ENCODE measurements around the gene KATNB1.
"Not testable (repeated sequence)": the region's sequence is repeated elsewhere in the genome, so short reads cannot be mapped to it uniquely, and the experiment has no call there.

The KATNB1 gene

GRCh38 chr16:57773019-57773418, 37.4 kb downstream of the KATNB1 start:
- H3K9ac ChIP-seq (ENCODE audit: low read depth, low read length) = no peak overlapping the region
- no peaks in the 10 kb centered on the region for H3K9me3 ChIP-seq (replicated peaks; ENCODE audit: low read length)
- no peaks in the 10 kb centered on the region for H3K4me1 ChIP-seq (ENCODE audit: control insufficient read depth, insufficient read depth, low read length)
- H3K4me2 ChIP-seq (ENCODE audit: low read length) = no peak overlapping the region
- no peaks in the 10 kb centered on the region for H3K27me3 ChIP-seq (ENCODE audit: control insufficient read depth, insufficient read depth, low read length)
- H3K36me3 ChIP-seq (ENCODE audit: insufficient read depth, low read length) = peaks cover 59% of the 10 kb centered on the region
- H3K4me3 ChIP-seq (ENCODE audit: low read length) = no peak overlapping the region

- Histone ChIP-seq H3K36me3 (ENCODE audit: insufficient read depth, low read length) (peaks cover 63% of the 10 kb centered on the region), H3K9me3 (replicated peaks; ENCODE audit: low read length) (no peaks in the 10 kb centered on the region), H3K4me1 (ENCODE audit: control insufficient read depth, insufficient read depth, low read length) (no peaks in the 10 kb centered on the region), H3K9ac (ENCODE audit: low read depth, low read length) (no peak overlapping the region), H3K4me3 (ENCODE audit: low read length) (no peak overlapping the region), H3K27me3 (ENCODE audit: control insufficient read depth, insufficient read depth, low read length) (no peaks in the 10 kb centered on the region), H3K4me2 (ENCODE audit: low read length) (no peak overlapping the region)
Measured at GRCh38 chr16:57773655-57774295, 38.2 kb downstream of the KATNB1 start.

- Histone ChIP-seq H3K36me3 (ENCODE audit: insufficient read depth, low read length) (peaks cover 59% of the 10 kb centered on the region), H3K4me3 (ENCODE audit: low read length) (no peak overlapping the region), H3K27me3 (ENCODE audit: control insufficient read depth, insufficient read depth, low read length) (no peaks in the 10 kb centered on the region), H3K4me2 (ENCODE audit: low read length) (no peak overlapping the region), H3K4me1 (ENCODE audit: control insufficient read depth, insufficient read depth, low read length) (no peaks in the 10 kb centered on the region), H3K9ac (ENCODE audit: low read depth, low read length) (no peak overlapping the region), H3K9me3 (replicated peaks; ENCODE audit: low read length) (no peaks in the 10 kb centered on the region)
Measured at GRCh38 chr16:57774705-57775285, 39.2 kb downstream of the KATNB1 start.

GRCh38 chr16:57775661-57776469, 40.3 kb downstream of the KATNB1 start:
- no peak overlapping the region for H3K4me2 ChIP-seq (ENCODE audit: low read length)
- H3K27me3 ChIP-seq (ENCODE audit: control insufficient read depth, insufficient read depth, low read length) = no peaks in the 10 kb centered on the region
- no peak overlapping the region for H3K4me3 ChIP-seq (ENCODE audit: low read length)
- H3K4me1 ChIP-seq (ENCODE audit: control insufficient read depth, insufficient read depth, low read length) = no peaks in the 10 kb centered on the region
- H3K36me3 ChIP-seq (ENCODE audit: insufficient read depth, low read length) = peaks cover 48% of the 10 kb centered on the region
- no peaks in the 10 kb centered on the region for H3K9me3 ChIP-seq (replicated peaks; ENCODE audit: low read length)
- H3K9ac ChIP-seq (ENCODE audit: low read depth, low read length) = no peak overlapping the region

- Histone ChIP-seq H3K36me3 (ENCODE audit: insufficient read depth, low read length) (peaks cover 42% of the 10 kb centered on the region), H3K4me3 (ENCODE audit: low read length) (no peak overlapping the region), H3K4me2 (ENCODE audit: low read length) (no peak overlapping the region), H3K4me1 (ENCODE audit: control insufficient read depth, insufficient read depth, low read length) (peaks cover 9% of the 10 kb centered on the region), H3K9ac (ENCODE audit: low read depth, low read length) (no peak overlapping the region), H3K27me3 (ENCODE audit: control insufficient read depth, insufficient read depth, low read length) (no peaks in the 10 kb centered on the region), H3K9me3 (replicated peaks; ENCODE audit: low read length) (no peaks in the 10 kb centered on the region)
Measured at GRCh38 chr16:57778658-57779057, 43.1 kb downstream of the KATNB1 start.

GRCh38 chr16:57779836-57780235, 44.3 kb downstream of the KATNB1 start:
- not testable (repeated sequence) for H3K27me3 ChIP-seq (ENCODE audit: control insufficient read depth, insufficient read depth, low read length); H3K9me3 ChIP-seq (replicated peaks; ENCODE audit: low read length); H3K4me1 ChIP-seq (ENCODE audit: control insufficient read depth, insufficient read depth, low read length); H3K9ac ChIP-seq (ENCODE audit: low read depth, low read length); H3K4me2 ChIP-seq (ENCODE audit: low read length); H3K4me3 ChIP-seq (ENCODE audit: low read length)
- peaks cover 48% of the 10 kb centered on the region for H3K36me3 ChIP-seq (ENCODE audit: insufficient read depth, low read length)

GRCh38 chr16:57781349-57781740, 45.8 kb downstream of the KATNB1 start:
- H3K4me1 ChIP-seq (ENCODE audit: control insufficient read depth, insufficient read depth, low read length) = peaks cover 9% of the 10 kb centered on the region
- H3K27me3 ChIP-seq (ENCODE audit: control insufficient read depth, insufficient read depth, low read length) = no peaks in the 10 kb centered on the region
- H3K4me2 ChIP-seq (ENCODE audit: low read length) = no peak overlapping the region
- H3K9ac ChIP-seq (ENCODE audit: low read depth, low read length) = no peak overlapping the region
- H3K9me3 ChIP-seq (replicated peaks; ENCODE audit: low read length) = no peaks in the 10 kb centered on the region
- no peak overlapping the region for H3K4me3 ChIP-seq (ENCODE audit: low read length)
- H3K36me3 ChIP-seq (ENCODE audit: insufficient read depth, low read length) = peaks cover 39% of the 10 kb centered on the region

- H3K9me3 ChIP-seq (replicated peaks; ENCODE audit: low read length) = no peaks in the 10 kb centered on the region
- H3K36me3 ChIP-seq (ENCODE audit: insufficient read depth, low read length) = peaks cover 36% of the 10 kb centered on the region
- H3K4me3 ChIP-seq (ENCODE audit: low read length) = no peak overlapping the region
- no peaks in the 10 kb centered on the region for H3K27me3 ChIP-seq (ENCODE audit: control insufficient read depth, insufficient read depth, low read length)
- peaks cover 9% of the 10 kb centered on the region for H3K4me1 ChIP-seq (ENCODE audit: control insufficient read depth, insufficient read depth, low read length)
- no peak overlapping the region for H3K4me2 ChIP-seq (ENCODE audit: low read length)
- no peak overlapping the region for H3K9ac ChIP-seq (ENCODE audit: low read depth, low read length)
Measured at GRCh38 chr16:57781741-57782606, 46.4 kb downstream of the KATNB1 start.

GRCh38 chr16:57782607-57783055, 47.1 kb downstream of the KATNB1 start:
- H3K4me3 ChIP-seq (ENCODE audit: low read length); H3K4me2 ChIP-seq (ENCODE audit: low read length); H3K4me1 ChIP-seq (ENCODE audit: control insufficient read depth, insufficient read depth, low read length); H3K9ac ChIP-seq (ENCODE audit: low read depth, low read length); H3K27me3 ChIP-seq (ENCODE audit: control insufficient read depth, insufficient read depth, low read length); H3K9me3 ChIP-seq (replicated peaks; ENCODE audit: low read length): not testable (repeated sequence)
- peaks cover 40% of the 10 kb centered on the region for H3K36me3 ChIP-seq (ENCODE audit: insufficient read depth, low read length)

GRCh38 chr16:57783116-57783515, 47.5 kb downstream of the KATNB1 start:
- Histone ChIP-seq H3K9me3 (replicated peaks; ENCODE audit: low read length) (no peaks in the 10 kb centered on the region), H3K4me1 (ENCODE audit: control insufficient read depth, insufficient read depth, low read length) (peaks cover 9% of the 10 kb centered on the region), H3K9ac (ENCODE audit: low read depth, low read length) (no peak overlapping the region), H3K4me3 (ENCODE audit: low read length) (no peak overlapping the region), H3K27me3 (ENCODE audit: control insufficient read depth, insufficient read depth, low read length) (no peaks in the 10 kb centered on the region), H3K36me3 (ENCODE audit: insufficient read depth, low read length) (peaks cover 45% of the 10 kb centered on the region), H3K4me2 (ENCODE audit: low read length) (no peak overlapping the region)

GRCh38 chr16:57783883-57784282, 48.3 kb downstream of the KATNB1 start:
- no peaks in the 10 kb centered on the region for H3K27me3 ChIP-seq (ENCODE audit: control insufficient read depth, insufficient read depth, low read length)

More at GRCh38 chr16:57783883-57784282, 48.3 kb downstream of the KATNB1 start:
- peaks cover 45% of the 10 kb centered on the region for H3K36me3 ChIP-seq (ENCODE audit: insufficient read depth, low read length)
- no peak overlapping the region for H3K9ac ChIP-seq (ENCODE audit: low read depth, low read length)
- H3K4me2 ChIP-seq (ENCODE audit: low read length) = no peak overlapping the region
- H3K4me3 ChIP-seq (ENCODE audit: low read length) = no peak overlapping the region
- H3K9me3 ChIP-seq (replicated peaks; ENCODE audit: low read length) = no peaks in the 10 kb centered on the region
- peaks cover 9% of the 10 kb centered on the region for H3K4me1 ChIP-seq (ENCODE audit: control insufficient read depth, insufficient read depth, low read length)

Measured in skeletal muscle satellite cell (primary cell).